Body of pancreas (tissue), 4 donors: ENCODE data around the gene ARHGEF17. TPM values are rescaled to one million over a fixed set of nuclear protein-coding genes. Genes with fewer than 3 reads are reported as not detected.
A peak's percentile ranks its signal among the peaks of the same experiment; 100 is the strongest.

ENCODE experiments used
- ATAC-seq: fragments of 150-250 bp; one replicate; pipeline ENCODE4 v1.9.1; 2016
- DNase-seq, 4 donors: peaks; one replicate each; pipeline ENCODE4 v3.0.0-alpha.2; 2019
- H3K27ac ChIP-seq, 4 donors: fragments of 200-600 bp; sonication (generic); 1 replicate in 3 of 4; 2 replicates in 1 of 4; pipeline versions ENCODE4 v1.5.1 to v1.6.1; 2016 to 2019; ENCODE audit warnings: mild to moderate bottlenecking in 1 of 4, mixed read lengths in 1 of 4, moderate library complexity in 1 of 4
- H3K27me3 ChIP-seq, 2 donors: fragments of 200-600 bp; sonication (generic); one replicate each; pipeline ENCODE4 v1.6.0; 2016; ENCODE audit warnings: mild to moderate bottlenecking in 1 of 2
- H3K36me3 ChIP-seq, 2 donors: fragments of 200-600 bp; sonication (generic); replicated peaks in 1 of 2; 2 replicates each; pipeline ENCODE4 v1.5.1; 2016; ENCODE audit warnings: low read depth in 2 of 2; ENCODE audit not compliant: insufficient read depth in 1 of 2
- H3K4me1 ChIP-seq: fragments of 200-600 bp; sonication (generic); one replicate; pipeline ENCODE4 v1.6.0; 2016
- H3K4me3 ChIP-seq, 2 donors: fragments of 200-600 bp; sonication (generic); 1 replicate in 1 of 2; 2 replicates in 1 of 2; pipeline ENCODE4 v1.5.1; 2016 to 2019
- H3K9me3 ChIP-seq, 3 donors: fragments of 200-600 bp; sonication (generic); 1 replicate in 2 of 3; 2 replicates in 1 of 3; pipeline ENCODE4 v1.5.1; 2016
- CTCF ChIP-seq, 7 experiments: fragments of 450-650 bp in 4 of 7; fragments of 200-600 bp in 3 of 7; sonication (generic) in 3 of 7; IDR thresholded peaks; one replicate each; pipeline ENCODE4 v1.5.1; 2016 to 2019; ENCODE audit warnings: antibody characterized with exemption in 7 of 7
- POLR2A ChIP-seq, 3 donors: fragments of 450-650 bp; IDR thresholded peaks; one replicate each; pipeline ENCODE4 v1.6.1; 2016; ENCODE audit warnings: antibody characterized with exemption in 3 of 3, mild to moderate bottlenecking in 2 of 3
- WGBS, 2 donors: methylation state at CpG; one replicate each; pipeline ENCODE4 v1.1.5; 2017; 5-methylcytosine and 5-hydroxymethylcytosine counted together
- intact Hi-C: fragments of 100-400 bp; cut with DNase I; formaldehyde crosslinking; loops from one replicate; pipeline ENCODE4 v1.15.1; 2023
- total RNA-seq, 2 donors: library from RNA; depleted of rRNA; stranded (reverse); fragments of >200 nt; gene quantifications; one replicate each; pipeline ENCODE4 v1.1.0, GENCODE V29; 2016

ARHGEF17 gene
- total RNA-seq, 2 donors from 2014 or later: 19.2 to 28.0 TPM

- Histone ChIP-seq H3K9me3 (no peaks in the 10 kb centered on the region), H3K4me3 (no peak overlapping the region), H3K27ac (peak overlapping the region in 2 of 4 donors; percentile 20 to 58), H3K27me3 (no peaks in the 10 kb centered on the region), H3K36me3 (no peaks in the 10 kb centered on the region), H3K4me1 (peaks cover 5% of the 10 kb centered on the region)
- intact Hi-C loops: no loop called here
- TF ChIP-seq POLR2A (IDR thresholded peaks at IDR 0.05): no peak
- TF ChIP-seq CTCF (IDR thresholded peaks at IDR 0.05): no peak
- ATAC-seq (no peak), DNase-seq (no peak)
- WGBS, 2 donors: 66 to 82% methylated on average over 4 of the region's 4 CpGs
Observed at GRCh38 chr11:73384531-73384871, 76.4 kb downstream of the ARHGEF17 start.

GRCh38 chr11:73384872-73385689 is 77.0 kb downstream of the ARHGEF17 start:
- 47 to 65% methylated on average over 19 to 21 of the region's 21 CpGs for WGBS, 2 donors
- Histone ChIP-seq H3K9me3 (no peaks in the 10 kb centered on the region), H3K36me3 (no peaks in the 10 kb centered on the region), H3K4me3 (no peak overlapping the region), H3K27ac (peak overlapping the region in 2 of 4 donors; percentile 20 to 74), H3K4me1 (peaks cover 2% of the 10 kb centered on the region), H3K27me3 (no peaks in the 10 kb centered on the region)
- DNase-seq: peak in 2 of 4 donors; percentile 24 to 71
- intact Hi-C loops: no loop called here
- ATAC-seq: peak; percentile 12
- TF ChIP-seq CTCF (IDR thresholded peaks at IDR 0.05): no peak

- intact Hi-C loops: no loop called here
- Histone ChIP-seq H3K27me3 (no peaks in the 10 kb centered on the region), H3K36me3 (no peaks in the 10 kb centered on the region), H3K4me3 (no peak overlapping the region), H3K27ac (peak overlapping the region in 1 of 4 donors; percentile 74), H3K4me1 (peaks cover 7% of the 10 kb centered on the region), H3K9me3 (no peaks in the 10 kb centered on the region)
- DNase-seq (peak in 1 of 4 donors; percentile 48), ATAC-seq (no peak)
- TF ChIP-seq CTCF (IDR thresholded peaks at IDR 0.05) (no peak), POLR2A (IDR thresholded peaks at IDR 0.05) (no peak)
- WGBS, 2 donors: 68 to 69% methylated on average over 7 to 8 of the region's 8 CpGs
Observed at GRCh38 chr11:73386016-73386415, 77.9 kb downstream of the ARHGEF17 start.

- no peak for DNase-seq
- TF ChIP-seq POLR2A (IDR thresholded peaks at IDR 0.05) (no peak), CTCF (IDR thresholded peaks at IDR 0.05) (no peak)
- ATAC-seq: no peak
- H3K27ac ChIP-seq: peak overlapping the region in 1 of 4 donors; percentile 74
- intact Hi-C loops: no loop called here
- peaks cover 7% of the 10 kb centered on the region for H3K4me1 ChIP-seq
- H3K36me3 ChIP-seq: no peaks in the 10 kb centered on the region
- H3K27me3 ChIP-seq: no peaks in the 10 kb centered on the region
- no peaks in the 10 kb centered on the region for H3K9me3 ChIP-seq
- H3K4me3 ChIP-seq: no peak overlapping the region
- WGBS, 2 donors: 87 to 90% methylated on average over 6 to 8 of the region's 8 CpGs
Observed at GRCh38 chr11:73386546-73386945, 78.5 kb downstream of the ARHGEF17 start.
